ENCODE measurements around the gene KPTN.

DNA sequence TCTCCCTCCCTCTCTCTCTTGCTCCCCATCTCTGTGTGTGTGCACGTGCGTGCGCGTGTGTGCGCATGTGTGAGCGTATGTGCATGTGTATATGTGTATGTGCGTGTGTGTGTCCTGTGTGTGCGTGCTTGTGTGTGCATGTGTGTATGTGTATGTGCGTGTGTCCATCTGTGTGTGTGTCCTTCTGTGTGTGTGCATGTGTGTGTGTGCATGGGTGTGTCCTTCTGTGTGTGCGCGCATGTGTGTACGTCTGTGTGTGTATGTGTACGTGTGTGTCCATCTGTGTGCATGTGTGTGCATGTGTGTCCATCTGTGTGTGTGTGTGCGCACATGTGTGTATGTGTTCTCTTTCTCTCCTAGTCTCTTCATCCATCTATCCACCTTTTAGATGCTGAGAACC lies 24.5 kb downstream of the KPTN start:
- TF ChIP-seq, protein P1, sequence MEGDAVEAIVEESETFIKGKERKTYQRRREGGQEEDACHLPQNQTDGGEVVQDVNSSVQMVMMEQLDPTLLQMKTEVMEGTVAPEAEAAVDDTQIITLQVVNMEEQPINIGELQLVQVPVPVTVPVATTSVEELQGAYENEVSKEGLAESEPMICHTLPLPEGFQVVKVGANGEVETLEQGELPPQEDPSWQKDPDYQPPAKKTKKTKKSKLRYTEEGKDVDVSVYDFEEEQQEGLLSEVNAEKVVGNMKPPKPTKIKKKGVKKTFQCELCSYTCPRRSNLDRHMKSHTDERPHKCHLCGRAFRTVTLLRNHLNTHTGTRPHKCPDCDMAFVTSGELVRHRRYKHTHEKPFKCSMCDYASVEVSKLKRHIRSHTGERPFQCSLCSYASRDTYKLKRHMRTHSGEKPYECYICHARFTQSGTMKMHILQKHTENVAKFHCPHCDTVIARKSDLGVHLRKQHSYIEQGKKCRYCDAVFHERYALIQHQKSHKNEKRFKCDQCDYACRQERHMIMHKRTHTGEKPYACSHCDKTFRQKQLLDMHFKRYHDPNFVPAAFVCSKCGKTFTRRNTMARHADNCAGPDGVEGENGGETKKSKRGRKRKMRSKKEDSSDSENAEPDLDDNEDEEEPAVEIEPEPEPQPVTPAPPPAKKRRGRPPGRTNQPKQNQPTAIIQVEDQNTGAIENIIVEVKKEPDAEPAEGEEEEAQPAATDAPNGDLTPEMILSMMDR (IDR thresholded peaks at IDR 0.05; ENCODE audit: control extremely low read depth in 1 of 3, insufficient read depth in 1 of 3, low read depth in 1 of 3, low read length in 3 of 3) = no peak
- TF ChIP-seq EZH2 (IDR thresholded peaks at IDR 0.05; ENCODE audit: low read depth, low read length, severe bottlenecking) (no peak), SAP30 (IDR thresholded peaks at IDR 0.05; ENCODE audit: insufficient read depth, insufficient replicate concordance, low read length) (no peak), TCF12 (IDR thresholded peaks at IDR 0.05; ENCODE audit: low read depth, low read length) (no peak), CHD1 (IDR thresholded peaks at IDR 0.05; ENCODE audit: low read depth, low read length) (no peak), CHD2 (IDR thresholded peaks at IDR 0.05; ENCODE audit: low read length) (no peak), ATF3 (IDR thresholded peaks at IDR 0.05; ENCODE audit: insufficient read depth, low read depth, low read length) (no peak)

Measured in H1 (cell line).